NCI-H1417 treated with DMSO at 0.1 percent for 48 hours (cell line): ENCODE results near the gene SFRP4.
"Not testable (repeated sequence)": the region's sequence is repeated elsewhere in the genome, so short reads cannot be mapped to it uniquely, and the experiment has no call there.

Source experiments
- DNase-seq: peaks from one replicate; lab custom pipeline; 2025; lab: John Stamatoyannopoulos, UW

SFRP4 gene

DNA sequence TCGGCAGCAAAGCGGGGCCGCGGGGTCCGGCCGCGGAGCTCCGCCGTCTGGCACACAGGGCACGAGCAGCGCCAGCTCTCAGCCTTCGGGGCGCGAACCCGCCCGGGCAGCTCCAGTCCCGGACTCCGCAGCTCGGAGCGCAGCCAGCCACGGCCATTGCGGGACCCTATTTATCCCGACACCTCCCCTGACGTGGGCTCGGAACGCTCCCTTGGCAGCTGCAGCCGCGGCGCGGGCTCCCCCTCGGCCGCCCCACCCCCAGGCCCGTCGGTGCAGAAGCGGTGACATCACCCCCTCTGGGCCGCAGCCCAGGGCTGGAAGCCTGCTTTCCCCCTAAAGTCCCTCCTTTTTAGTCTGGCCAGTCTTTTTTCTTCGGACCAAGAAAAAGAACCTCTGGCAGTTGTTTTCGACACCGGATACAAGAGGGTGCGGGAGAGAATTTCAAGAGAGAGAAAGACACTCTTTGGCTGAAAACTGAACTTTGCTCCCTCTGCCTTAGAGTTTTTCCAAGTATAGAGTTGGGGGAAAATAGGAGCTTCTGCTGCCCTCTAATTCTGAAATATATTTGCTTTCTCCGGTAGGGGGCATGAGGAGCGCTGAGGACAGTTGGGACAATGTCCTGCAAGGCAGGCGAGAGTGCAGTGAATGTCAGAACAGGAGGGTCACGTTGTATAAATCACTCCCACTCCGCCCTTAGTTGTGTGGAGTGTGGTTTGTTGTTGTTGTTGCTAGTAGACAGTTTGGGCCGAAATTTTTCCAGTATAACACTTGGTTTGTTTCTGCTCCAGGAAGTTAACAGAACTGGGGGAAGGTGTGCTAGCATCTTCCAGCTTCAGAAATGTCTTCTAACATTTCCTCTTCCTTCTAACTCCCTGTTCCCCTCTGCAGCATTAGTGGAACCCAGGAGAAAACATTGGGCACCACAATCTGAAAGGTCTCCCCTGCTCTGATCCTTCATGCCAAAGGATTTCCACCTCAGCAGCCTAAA lies at the start of gene SFRP4:
SFRP4 (minus strand) TSS at position 145 of the 988 bp plus-strand sequence. CDS start 280 bp downstream, outside the sequence.
- DNase-seq, result no peak

DNA sequence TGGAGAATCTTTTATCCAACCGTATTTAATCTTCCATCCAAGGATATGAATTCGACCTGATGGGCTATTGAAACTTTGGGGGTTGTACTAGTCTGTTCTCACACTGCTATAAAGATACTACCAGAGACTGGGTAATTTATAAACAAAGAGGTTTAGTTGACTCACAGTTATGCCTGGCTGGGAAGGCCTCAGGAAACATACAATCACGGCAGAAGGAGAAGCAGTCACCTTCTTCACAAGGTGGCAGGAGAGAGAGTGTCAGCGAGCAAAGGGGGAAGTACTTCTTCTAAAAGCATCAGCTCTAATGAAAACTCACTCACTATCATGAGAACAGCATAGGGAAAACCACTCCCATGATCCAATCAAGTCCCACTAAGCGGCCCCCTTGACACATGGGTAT lies 47.6 kb upstream of the SFRP4 start:
- DNase-seq, result no peak

DNA sequence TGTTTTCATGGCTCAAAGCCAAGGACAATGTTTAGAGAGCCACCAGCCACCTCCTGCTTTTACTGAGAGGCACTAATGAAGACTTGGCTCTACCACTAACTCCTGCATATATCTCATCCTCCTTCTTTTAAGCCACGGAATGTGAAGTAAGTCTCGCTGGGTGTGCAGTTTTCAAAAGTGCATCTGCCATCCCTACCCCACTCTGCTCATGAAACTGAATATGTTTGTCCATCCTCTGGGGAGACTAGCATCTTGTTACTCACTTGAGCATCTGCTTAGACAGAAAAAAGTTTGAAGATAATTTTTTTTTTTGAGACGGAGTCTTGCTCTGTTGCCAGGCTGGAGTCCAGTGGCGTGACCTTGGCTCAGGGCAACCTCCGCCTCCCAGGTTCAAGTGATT lies 44.6 kb upstream of the SFRP4 start:
- DNase-seq, result no peak

- DNase-seq, result no peak
Measured at GRCh38 chr7:37960483-37960882, 43.9 kb upstream of the SFRP4 start.

DNA sequence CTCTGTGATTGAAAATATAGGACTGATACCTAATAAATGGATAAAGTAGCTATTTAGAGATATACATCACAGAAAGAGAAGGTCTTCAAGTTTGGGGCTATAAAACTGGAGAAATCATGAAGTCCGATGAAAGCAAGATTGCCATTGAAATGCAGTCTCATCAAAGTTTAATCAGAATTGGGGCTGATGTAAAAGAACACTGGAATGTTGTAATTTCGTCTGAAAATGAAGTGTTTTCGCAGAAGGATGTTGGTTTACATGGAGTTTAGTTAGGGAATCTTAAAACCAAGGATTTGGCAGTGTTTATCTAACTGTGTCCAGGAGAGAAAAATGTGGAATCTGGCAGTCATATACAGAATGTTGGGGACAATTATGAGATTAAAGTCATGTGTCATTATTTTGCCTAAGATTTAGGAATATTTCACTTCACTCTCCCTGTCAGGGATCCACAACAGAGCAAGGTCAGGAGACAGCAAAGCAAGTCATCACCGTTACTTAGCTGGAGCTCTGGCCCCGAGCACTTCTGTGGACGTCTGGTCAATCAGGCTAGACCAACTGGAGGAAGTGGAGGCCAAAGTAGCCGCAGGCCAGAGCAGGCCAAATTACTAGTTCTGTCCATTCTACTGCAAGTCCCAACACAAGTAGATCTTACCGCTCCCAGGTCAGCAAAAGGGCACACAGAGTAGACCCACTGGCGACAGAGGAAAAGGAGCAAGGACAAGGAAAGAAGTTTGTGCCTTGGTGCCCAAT lies 40.8 kb upstream of the SFRP4 start:
- no peak for DNase-seq

DNA sequence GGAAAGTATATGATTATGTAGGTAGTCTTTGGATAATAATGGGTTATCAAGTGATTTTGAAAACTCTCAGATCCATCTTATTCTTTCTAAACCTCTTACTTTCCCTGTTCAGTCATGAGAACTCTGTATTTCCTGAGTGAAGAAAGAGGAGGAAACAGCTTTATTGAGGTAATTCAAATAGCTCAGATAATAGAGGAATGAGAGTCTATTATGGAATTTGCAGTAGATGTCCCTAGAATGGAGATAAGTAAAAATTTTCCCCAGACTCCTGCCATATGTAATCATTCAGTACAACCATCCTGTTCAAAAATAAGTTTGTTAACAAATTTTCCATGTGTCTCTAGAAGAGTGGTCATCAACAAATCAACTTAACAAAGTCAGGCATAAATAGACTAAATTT lies 40.2 kb upstream of the SFRP4 start:
- DNase-seq, result no peak

DNA sequence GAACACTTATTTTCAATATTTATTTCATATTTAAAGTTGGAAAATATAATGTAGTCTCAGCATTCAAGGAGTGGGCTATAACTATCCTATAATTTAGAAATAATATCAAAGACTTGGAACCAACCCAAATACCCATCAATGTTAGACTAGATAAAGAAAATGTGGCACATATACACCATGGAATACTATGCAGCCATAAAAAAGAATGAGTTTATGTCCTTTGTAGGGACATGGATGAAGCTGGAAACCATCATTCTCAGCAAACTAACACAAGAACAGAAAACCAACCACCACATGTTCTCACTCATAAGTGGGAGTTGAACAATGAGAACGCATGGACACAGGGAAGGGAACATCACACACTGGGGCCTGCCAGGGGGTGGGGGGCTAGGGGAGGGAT lies 37.6 kb upstream of the SFRP4 start:
- not testable (repeated sequence) for DNase-seq

GRCh38 chr7:37952240-37952639 lies 35.6 kb upstream of the SFRP4 start:
- DNase-seq, result no peak

GRCh38 chr7:37947941-37948210 lies 31.3 kb upstream of the SFRP4 start:
- DNase-seq, result no peak

GRCh38 chr7:37947138-37947940 lies 30.7 kb upstream of the SFRP4 start:
- DNase-seq, result no peak

GRCh38 chr7:37945336-37945735 lies 28.7 kb upstream of the SFRP4 start:
- DNase-seq, result no peak

- no peak for DNase-seq
Measured at GRCh38 chr7:37944737-37945054, 28.1 kb upstream of the SFRP4 start.

GRCh38 chr7:37943905-37944736 lies 27.5 kb upstream of the SFRP4 start:
- DNase-seq, result no peak

- DNase-seq, result no peak
Measured at GRCh38 chr7:37942934-37943610, 26.5 kb upstream of the SFRP4 start.

DNA sequence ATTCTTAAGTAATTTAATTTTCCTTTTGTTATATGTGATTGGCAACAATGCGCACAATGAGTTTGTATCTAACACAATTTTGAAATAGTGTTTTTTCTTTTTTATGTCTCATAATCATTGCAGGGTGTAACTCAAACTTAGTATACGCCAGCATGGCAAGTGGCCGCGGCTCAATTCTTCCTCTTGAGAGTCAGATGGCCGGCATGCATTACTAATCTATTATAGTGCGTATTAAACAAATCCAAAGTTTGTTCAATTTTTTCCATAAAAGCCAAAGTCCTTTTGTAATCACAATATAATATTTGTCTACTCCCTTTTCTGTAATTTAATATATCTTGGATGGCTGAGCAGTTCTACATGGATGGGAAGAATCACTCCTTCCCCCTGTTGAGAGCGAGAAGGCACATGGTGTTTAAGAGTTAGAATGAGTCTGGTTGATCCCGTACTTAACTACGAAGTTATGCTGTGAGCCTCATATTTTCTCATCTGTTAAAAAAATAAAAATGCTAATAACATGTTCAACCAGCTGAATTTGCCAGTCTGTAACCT lies 16.5 kb upstream of the SFRP4 start:
- DNase-seq, result no peak

DNA sequence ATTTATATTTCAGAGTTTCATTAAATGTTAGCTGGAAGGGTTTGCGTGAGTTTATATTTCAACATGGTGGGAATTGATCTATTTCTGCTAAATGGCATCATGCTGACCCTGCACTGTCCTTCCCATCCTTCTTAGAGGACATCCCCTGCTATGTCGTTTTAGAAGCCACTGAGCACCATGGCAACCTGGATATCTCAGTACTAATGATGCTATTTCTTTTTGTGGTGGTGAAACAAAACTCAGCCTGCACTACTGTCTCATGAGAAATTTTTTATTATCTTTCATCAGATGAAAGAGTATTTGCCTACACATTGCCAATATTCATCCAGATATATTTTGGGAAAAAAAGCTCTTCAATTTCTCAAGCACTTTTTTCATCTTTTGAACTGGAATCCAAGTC lies 15.9 kb upstream of the SFRP4 start:
- DNase-seq, result no peak

- DNase-seq, result no peak
Measured at GRCh38 chr7:37930226-37930948, 13.8 kb upstream of the SFRP4 start.

DNA sequence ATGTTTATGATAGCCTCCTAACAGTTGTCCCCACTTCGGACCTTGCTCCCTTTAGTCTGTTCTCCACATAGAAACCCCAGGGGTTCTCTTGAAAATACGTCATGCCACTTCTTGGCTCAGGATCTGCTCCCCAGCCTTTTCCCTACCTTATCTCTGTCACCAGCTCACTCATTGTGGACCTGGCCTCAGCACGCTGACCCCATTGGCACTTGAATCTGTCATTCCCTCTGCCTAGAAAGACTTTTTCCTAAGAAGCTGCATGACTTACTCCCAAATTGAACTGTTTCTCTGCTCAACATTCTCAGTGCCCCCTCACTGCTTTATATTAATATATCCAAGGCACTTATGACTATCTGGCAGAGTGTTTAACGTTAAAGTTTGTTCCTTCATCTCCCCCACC lies 12.3 kb upstream of the SFRP4 start:
- DNase-seq, result no peak

GRCh38 chr7:37927773-37928444 lies 11.3 kb upstream of the SFRP4 start:
- DNase-seq, result no peak

DNA sequence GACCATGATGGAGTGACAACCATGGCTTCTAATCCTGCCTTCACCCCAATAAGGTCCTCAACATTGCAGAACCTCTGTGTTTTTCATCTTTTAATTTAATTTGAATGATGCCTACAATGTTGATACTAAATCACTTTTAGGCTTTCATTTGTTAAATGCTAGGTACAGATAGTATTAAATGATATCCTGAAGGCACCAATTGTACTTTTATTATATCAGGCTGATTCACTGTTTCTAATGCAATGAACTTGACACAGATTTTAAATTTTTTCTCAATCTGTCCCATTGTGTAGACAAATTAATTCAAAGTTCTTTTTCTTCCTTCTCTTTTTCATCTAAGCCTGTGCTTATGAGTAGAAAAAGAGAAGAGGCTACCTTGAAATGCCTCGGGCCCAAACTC lies 9.0 kb upstream of the SFRP4 start:
- no peak for DNase-seq
